GM18867 (cell line): ENCODE data around the gene ATP6AP1.
A peak's percentile ranks its signal among the peaks of the same experiment; 100 is the strongest.

Experiments used
- ATAC-seq: cut with Tn5 transposase; IDR thresholded peaks from one replicate; pipeline ENCODE4 v1.9.1; 2021; ENCODE audit warnings: mild to moderate bottlenecking, moderate library complexity; ENCODE audit not compliant: unreplicated experiment

Gene ATP6AP1

GRCh38 chrX:154445776-154446175 is 17.3 kb downstream of the ATP6AP1 start:
- ATAC-seq = no peak

GRCh38 chrX:154446430-154446829 is 18.0 kb downstream of the ATP6AP1 start:
- no peak for ATAC-seq

- ATAC-seq = no peak
Measured at GRCh38 chrX:154448484-154448883, 20.0 kb downstream of the ATP6AP1 start.

GRCh38 chrX:154449618-154450017 is 21.1 kb downstream of the ATP6AP1 start:
- ATAC-seq = no peak

- no peak for ATAC-seq
Measured at GRCh38 chrX:154450312-154450711, 21.8 kb downstream of the ATP6AP1 start.

- ATAC-seq = no peak
Measured at GRCh38 chrX:154452823-154453222, 24.3 kb downstream of the ATP6AP1 start.

- peak; percentile 60 for ATAC-seq
Measured at GRCh38 chrX:154457491-154458115, 29.1 kb downstream of the ATP6AP1 start.

- ATAC-seq = peak; percentile 56
Measured at GRCh38 chrX:154458116-154458953, 29.9 kb downstream of the ATP6AP1 start, which contains the start of gene PLXNA3. TSS of gene PLXNA3 (plus strand) at chrX:154458281. CDS start at chrX:154460184, 1,903 bp downstream.

- ATAC-seq = no peak
Measured at GRCh38 chrX:154458954-154459778, 30.7 kb downstream of the ATP6AP1 start.

GRCh38 chrX:154459832-154460231 is 31.4 kb downstream of the ATP6AP1 start:
- no peak for ATAC-seq

GRCh38 chrX:154460326-154460725 is 31.8 kb downstream of the ATP6AP1 start:
- no peak for ATAC-seq

- no peak for ATAC-seq
Measured at GRCh38 chrX:154462396-154462795, 33.9 kb downstream of the ATP6AP1 start.

- no peak for ATAC-seq
Measured at GRCh38 chrX:154463611-154464220, 35.2 kb downstream of the ATP6AP1 start.

- no peak for ATAC-seq
Measured at GRCh38 chrX:154464806-154465365, 36.4 kb downstream of the ATP6AP1 start.

- no peak for ATAC-seq
Measured at GRCh38 chrX:154465601-154466000, 37.1 kb downstream of the ATP6AP1 start.

GRCh38 chrX:154466036-154466435 is 37.6 kb downstream of the ATP6AP1 start:
- no peak for ATAC-seq

- no peak for ATAC-seq
Measured at GRCh38 chrX:154466907-154467306, 38.4 kb downstream of the ATP6AP1 start.

- no peak for ATAC-seq
Measured at GRCh38 chrX:154467556-154467955, 39.1 kb downstream of the ATP6AP1 start.

- no peak for ATAC-seq
Measured at GRCh38 chrX:154468217-154468616, 39.7 kb downstream of the ATP6AP1 start.

GRCh38 chrX:154469114-154469513 is 40.6 kb downstream of the ATP6AP1 start:
- no peak for ATAC-seq

GRCh38 chrX:154469880-154470279 is 41.4 kb downstream of the ATP6AP1 start:
- ATAC-seq = no peak
